Measurements from ENCODE around the gene KCNQ5. TPM values are rescaled to one million over a fixed set of nuclear protein-coding genes. Genes with fewer than 3 reads are reported as not detected.

The KCNQ5 gene
- total RNA-seq, 4 donors from 2014 or later: 0.52 to 0.97 (median 0.59) TPM

- no peak overlapping the region for H3K4me3 ChIP-seq (ENCODE audit: low read depth, poor library complexity, severe bottlenecking)
- intact Hi-C loops (cut with DNase I; ENCODE audit: low total_unique reads): no loop called here
- 66 to 74% methylated on average over 4 of the region's 4 CpGs for WGBS, 2 donors
Measured at GRCh38 chr6:72738091-72738490, 116.2 kb downstream of the KCNQ5 start.

GRCh38 chr6:72739368-72739779, 117.5 kb downstream of the KCNQ5 start:
- no peak overlapping the region for H3K4me3 ChIP-seq (ENCODE audit: low read depth, poor library complexity, severe bottlenecking)
- TF ChIP-seq POLR2A (IDR thresholded peaks at IDR 0.05) (no peak), CTCF (IDR thresholded peaks at IDR 0.05) (no peak)
- intact Hi-C loops (cut with DNase I; ENCODE audit: low total_unique reads): no loop called here
- no peak for DNase-seq (ENCODE audit: low spot score in 2 of 2)
- WGBS, 2 donors: 69 to 77% methylated on average over 3 of the region's 3 CpGs

More at GRCh38 chr6:72738091-72738490, 116.2 kb downstream of the KCNQ5 start:
- DNase-seq (ENCODE audit: low spot score in 2 of 2): no peak
- TF ChIP-seq CTCF (IDR thresholded peaks at IDR 0.05) (no peak), POLR2A (IDR thresholded peaks at IDR 0.05) (no peak)

- WGBS, 2 donors: 78 to 83% methylated on average over 2 of the region's 2 CpGs
- H3K4me3 ChIP-seq (ENCODE audit: low read depth, poor library complexity, severe bottlenecking): no peak overlapping the region
- intact Hi-C loops (cut with DNase I; ENCODE audit: low total_unique reads): no loop called here
- DNase-seq (ENCODE audit: low spot score in 2 of 2): no peak
- TF ChIP-seq POLR2A (IDR thresholded peaks at IDR 0.05) (no peak), CTCF (IDR thresholded peaks at IDR 0.05) (no peak)
Measured at GRCh38 chr6:72740135-72740534, 118.3 kb downstream of the KCNQ5 start.

- intact Hi-C loops (cut with DNase I; ENCODE audit: low total_unique reads): no loop called here
- 73 to 78% methylated on average over 3 of the region's 3 CpGs for WGBS, 2 donors
- DNase-seq (ENCODE audit: low spot score in 2 of 2): no peak
- no peak for TF ChIP-seq POLR2A (IDR thresholded peaks at IDR 0.05)
- TF ChIP-seq CTCF (IDR thresholded peaks at IDR 0.05): no peak
- H3K4me3 ChIP-seq (ENCODE audit: low read depth, poor library complexity, severe bottlenecking): no peak overlapping the region
Measured at GRCh38 chr6:72741083-72741482, 119.2 kb downstream of the KCNQ5 start.

GRCh38 chr6:72742001-72742673, 120.3 kb downstream of the KCNQ5 start:
- no peak overlapping the region for H3K4me3 ChIP-seq (ENCODE audit: low read depth, poor library complexity, severe bottlenecking)
- 86 to 87% methylated on average over 5 of the region's 5 CpGs for WGBS, 2 donors
- DNase-seq (ENCODE audit: low spot score in 2 of 2): no peak
- TF ChIP-seq POLR2A (IDR thresholded peaks at IDR 0.05) (no peak), CTCF (IDR thresholded peaks at IDR 0.05) (no peak)
- intact Hi-C loops (cut with DNase I; ENCODE audit: low total_unique reads): no loop called here

- DNase-seq (ENCODE audit: low spot score in 2 of 2): no peak
- no peak for TF ChIP-seq POLR2A (IDR thresholded peaks at IDR 0.05)
- TF ChIP-seq CTCF (IDR thresholded peaks at IDR 0.05): no peak
- intact Hi-C loops (cut with DNase I; ENCODE audit: low total_unique reads): no loop called here
- WGBS, 2 donors: 67 to 82% methylated on average over 2 of the region's 2 CpGs
- no peak overlapping the region for H3K4me3 ChIP-seq (ENCODE audit: low read depth, poor library complexity, severe bottlenecking)
Measured at GRCh38 chr6:72746276-72746675, 124.4 kb downstream of the KCNQ5 start.
